Endometrial microvascular endothelial cells (primary cell): ENCODE measurements around the gene UBE2O. TPM values are rescaled to one million over a fixed set of nuclear protein-coding genes. Genes with fewer than 3 reads are reported as not detected.

Experiments
- in situ Hi-C: cut with HindIII; loops from 2 replicates; pipeline ENCODE4 v1.10.0; 2017; ENCODE audit warnings: low sequenced_read_pairs, low pct_unique_long_range_greater_than_20kb; ENCODE audit errors: inconsistent ontology term
- total RNA-seq: library from RNA; depleted of rRNA; stranded (reverse); fragments of >200 nt; gene quantifications from one replicate; pipeline ENCODE4 v1.2.3, GENCODE V29; 2015; ENCODE audit errors: inconsistent ontology term

UBE2O gene
- total RNA-seq = 31.9 TPM

- in situ Hi-C loops = no loop called here
Observed at GRCh38 chr17:76452660-76453430, at the start of gene UBE2O. Gene UBE2O (minus strand): TSS chr17:76453152. CDS start chr17:76453141, 11 bp downstream.

GRCh38 chr17:76501827-76502307, 48.9 kb upstream of the UBE2O start:
- in situ Hi-C loops = no loop called here

GRCh38 chr17:76501018-76501826, 48.3 kb upstream of the UBE2O start, which contains the start of gene RHBDF2:
Gene RHBDF2 (minus strand): TSS chr17:76501423. CDS start chr17:76481524, 19,899 bp downstream.
- in situ Hi-C loops = no loop called here

- in situ Hi-C loops = no loop called here
Observed at GRCh38 chr17:76500747-76501017, 47.7 kb upstream of the UBE2O start.

- in situ Hi-C loops = no loop called here
Observed at GRCh38 chr17:76500074-76500746, 47.3 kb upstream of the UBE2O start.

GRCh38 chr17:76499267-76499667, 46.3 kb upstream of the UBE2O start:
- in situ Hi-C loops = no loop called here

GRCh38 chr17:76498876-76499251, 45.9 kb upstream of the UBE2O start:
- in situ Hi-C loops = no loop called here

GRCh38 chr17:76497979-76498875, 45.3 kb upstream of the UBE2O start:
- in situ Hi-C loops = no loop called here

- in situ Hi-C loops = no loop called here
Observed at GRCh38 chr17:76497699-76497978, 44.7 kb upstream of the UBE2O start.

GRCh38 chr17:76496464-76496863, 43.5 kb upstream of the UBE2O start:
- in situ Hi-C loops = no loop called here

- in situ Hi-C loops = no loop called here
Observed at GRCh38 chr17:76495663-76496400, 42.9 kb upstream of the UBE2O start.

GRCh38 chr17:76493505-76494167, 40.7 kb upstream of the UBE2O start:
- in situ Hi-C loops = no loop called here

GRCh38 chr17:76492989-76493501, 40.1 kb upstream of the UBE2O start:
- in situ Hi-C loops = no loop called here

GRCh38 chr17:76492123-76492988, 39.4 kb upstream of the UBE2O start:
- in situ Hi-C loops = no loop called here

- in situ Hi-C loops = no loop called here
Observed at GRCh38 chr17:76491271-76492122, 38.5 kb upstream of the UBE2O start.
